SHP77 (cell line): ENCODE results near the gene SMC3.
A peak's percentile ranks its signal among the peaks of the same experiment; 100 is the strongest.
"Not testable (repeated sequence)": the region's sequence is repeated elsewhere in the genome, so short reads cannot be mapped to it uniquely, and the experiment has no call there.

Source experiments
- DNase-seq, 2 experiments: peaks; one replicate each; lab custom pipeline; 2025; lab: John Stamatoyannopoulos, UW

The SMC3 gene

DNA sequence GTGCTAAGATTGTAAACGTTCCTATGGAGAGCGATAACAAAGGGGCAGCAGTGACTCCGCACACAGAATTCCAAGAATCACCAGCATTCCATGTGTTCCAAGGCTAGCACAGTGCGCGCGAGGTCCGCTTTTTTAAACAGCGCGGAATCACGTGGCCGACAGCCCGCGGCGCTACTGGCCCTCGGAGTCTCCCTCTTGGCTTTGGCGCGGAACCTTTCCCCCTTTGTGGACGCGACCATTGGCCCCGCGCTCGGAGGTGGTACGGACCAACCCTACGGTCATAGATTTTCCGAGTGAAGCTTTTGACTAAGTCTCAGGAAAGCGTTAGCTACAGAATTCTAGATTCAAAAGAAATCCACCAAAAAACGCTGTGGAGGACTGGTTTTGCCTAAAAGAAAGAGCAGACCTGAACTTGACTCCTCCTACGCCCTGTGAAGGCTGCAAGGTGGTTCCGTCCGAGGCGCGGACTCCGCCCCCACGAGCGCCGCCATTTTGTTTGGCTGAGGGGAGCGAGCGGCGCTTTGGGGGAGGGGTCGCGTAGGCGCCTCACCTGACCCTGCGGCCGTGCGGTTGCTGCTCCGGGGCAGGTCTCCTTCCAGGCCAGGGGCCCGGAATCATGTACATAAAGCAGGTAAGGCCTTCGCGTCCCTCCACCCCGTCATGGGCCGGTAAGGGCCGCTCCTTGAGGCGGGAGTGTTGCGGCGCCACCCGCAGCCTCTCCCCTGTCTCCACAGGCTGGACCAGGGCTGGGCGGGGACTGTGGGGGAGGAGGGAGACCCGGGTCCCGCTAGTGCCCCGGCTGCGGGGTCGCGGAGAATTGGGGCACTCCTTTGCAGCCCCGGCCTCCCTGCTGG, at the start of gene SMC3:
Gene SMC3 (plus strand): TSS at position 495 of the 854 bp plus-strand sequence. CDS start 122 bp downstream, at position 617.
- DNase-seq = peak; percentile 93 to 94

GRCh38 chr10:110522365-110522988, 45.0 kb upstream of the SMC3 start:
- DNase-seq = no peak

- DNase-seq = no peak
These were observed 43.8 kb upstream of the SMC3 start for GRCh38 chr10:110523736-110524135.

GRCh38 chr10:110524179-110524858, 43.2 kb upstream of the SMC3 start:
- no peak for DNase-seq

DNA sequence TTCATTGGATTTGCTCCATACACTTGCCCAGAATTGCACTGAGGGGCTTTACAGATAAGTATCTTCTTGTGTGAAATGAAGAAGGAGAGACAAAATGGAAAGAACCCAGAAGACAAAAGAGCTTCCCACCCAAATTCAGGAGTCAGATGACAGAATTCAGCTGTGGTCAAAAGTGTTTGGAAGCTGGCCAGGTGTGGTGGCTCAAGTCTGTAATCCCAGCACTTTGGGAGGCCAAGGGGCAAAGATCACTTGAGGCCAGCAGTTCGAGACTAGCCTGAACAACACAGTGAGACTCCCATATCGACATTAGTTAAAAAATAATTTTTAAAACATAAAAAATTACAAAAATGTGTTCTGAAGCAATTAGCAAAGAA, 42.6 kb upstream of the SMC3 start:
- DNase-seq = no peak

DNA sequence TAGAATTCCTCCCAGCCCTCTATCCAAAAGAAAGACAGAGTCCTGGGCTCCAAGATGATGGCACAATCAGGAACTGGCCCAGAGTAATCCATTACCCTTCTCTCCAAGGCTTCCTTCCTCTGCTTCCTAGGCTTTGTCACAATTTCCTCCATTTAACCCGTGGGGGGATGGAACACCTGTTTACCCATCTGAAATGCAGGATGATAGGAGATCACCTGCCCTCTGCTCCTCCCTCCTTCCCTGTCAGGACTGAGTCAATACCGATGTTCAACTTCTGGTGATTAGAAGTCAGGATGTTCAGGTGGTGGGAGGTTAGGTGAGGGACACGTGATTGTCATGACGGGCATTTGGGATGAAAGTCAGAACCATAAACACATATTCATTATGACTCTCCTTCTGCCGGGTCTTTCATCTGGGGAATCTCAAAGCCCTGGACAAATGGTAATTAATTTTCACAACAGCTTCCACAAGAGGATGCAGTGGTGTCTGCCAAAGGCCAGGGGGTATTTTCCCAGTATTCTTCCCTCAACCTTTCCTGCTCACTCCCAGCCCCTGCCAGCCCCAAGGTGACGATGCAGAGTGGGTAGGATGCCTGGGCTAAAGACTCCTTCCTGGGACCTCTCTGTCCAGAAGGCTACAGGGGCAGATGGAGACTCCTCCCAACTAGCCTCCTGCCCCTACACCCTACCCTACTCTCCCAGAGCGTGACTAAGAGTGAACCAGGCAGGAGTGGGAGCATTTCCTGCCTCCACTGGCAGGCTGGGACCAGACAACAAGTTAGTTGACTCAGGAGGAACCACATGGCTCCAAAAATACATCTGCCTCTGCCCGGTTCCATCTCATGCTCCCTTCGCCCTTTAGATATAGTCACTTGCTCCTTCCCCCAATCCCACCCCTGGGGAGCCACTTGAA, 41.9 kb upstream of the SMC3 start:
- DNase-seq = no peak

DNA sequence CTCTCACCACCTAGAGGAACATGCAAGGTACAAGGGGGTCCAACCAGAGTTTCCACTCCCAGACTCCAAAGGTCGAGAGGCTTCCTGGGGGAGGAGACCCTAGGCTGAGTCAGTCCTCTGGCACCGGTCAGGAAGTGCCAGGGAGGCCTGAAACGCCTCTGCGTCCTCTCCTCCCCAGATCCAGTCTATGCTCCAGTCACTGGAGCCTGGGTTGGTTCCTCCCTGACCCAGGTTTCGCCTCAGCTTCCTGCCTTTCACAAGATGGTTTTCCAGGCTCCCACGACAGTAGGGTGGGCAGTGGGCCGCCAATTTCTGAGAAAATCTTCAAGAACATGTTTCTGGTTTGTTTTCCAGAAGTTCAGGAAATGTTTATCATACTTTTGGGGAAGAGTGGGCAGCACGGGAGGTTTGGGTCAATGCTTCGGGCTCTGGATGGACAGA, 39.7 kb upstream of the SMC3 start:
- DNase-seq = no peak

- DNase-seq = no peak
These were observed 39.1 kb upstream of the SMC3 start for GRCh38 chr10:110528224-110528996.

DNA sequence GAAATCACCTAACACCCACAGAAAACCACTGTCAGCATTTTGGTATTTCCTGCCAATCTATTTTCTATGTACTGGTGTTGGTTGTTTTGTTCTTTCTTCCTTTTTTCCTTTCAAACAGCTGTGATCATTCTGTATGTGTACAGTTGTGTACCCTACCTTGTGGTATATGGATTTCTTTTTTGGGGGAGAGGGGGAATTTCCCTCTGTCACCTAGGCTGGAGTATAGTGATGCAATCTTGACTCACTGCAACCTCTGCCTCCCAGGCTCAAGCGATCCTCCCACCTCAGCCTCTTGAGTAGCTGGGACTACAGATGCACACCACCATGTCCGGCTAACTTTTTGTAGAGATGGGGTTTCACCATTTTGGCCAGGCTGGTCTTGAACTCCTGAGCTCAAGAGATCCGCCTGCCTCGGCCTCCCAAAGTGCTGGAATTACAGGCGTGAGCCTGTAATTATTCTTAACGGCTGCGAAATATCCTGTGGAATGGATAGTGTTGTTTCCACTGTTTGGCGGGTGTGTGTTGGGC, 38.4 kb upstream of the SMC3 start:
- not testable (repeated sequence) for DNase-seq

DNA sequence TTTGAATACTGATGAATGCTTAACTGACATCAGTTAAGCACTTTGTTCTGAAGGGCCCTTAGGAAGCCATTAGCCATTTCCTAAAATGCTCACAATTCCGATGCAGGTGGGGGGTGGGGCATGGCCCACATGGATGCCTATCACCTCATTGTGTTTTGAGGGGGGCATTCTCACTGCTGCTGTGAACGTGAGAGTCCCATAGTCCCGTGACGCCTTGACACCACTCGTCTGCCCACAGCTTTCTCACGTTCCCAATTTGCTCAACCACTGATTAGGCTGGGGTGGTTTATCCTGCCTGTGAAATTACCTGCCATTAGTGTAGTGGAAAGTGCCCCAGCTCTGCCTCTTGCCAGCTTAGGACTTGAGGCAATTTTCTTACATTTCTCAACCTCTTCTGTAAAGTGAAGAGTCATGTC, 37.9 kb upstream of the SMC3 start:
- DNase-seq = no peak

DNA sequence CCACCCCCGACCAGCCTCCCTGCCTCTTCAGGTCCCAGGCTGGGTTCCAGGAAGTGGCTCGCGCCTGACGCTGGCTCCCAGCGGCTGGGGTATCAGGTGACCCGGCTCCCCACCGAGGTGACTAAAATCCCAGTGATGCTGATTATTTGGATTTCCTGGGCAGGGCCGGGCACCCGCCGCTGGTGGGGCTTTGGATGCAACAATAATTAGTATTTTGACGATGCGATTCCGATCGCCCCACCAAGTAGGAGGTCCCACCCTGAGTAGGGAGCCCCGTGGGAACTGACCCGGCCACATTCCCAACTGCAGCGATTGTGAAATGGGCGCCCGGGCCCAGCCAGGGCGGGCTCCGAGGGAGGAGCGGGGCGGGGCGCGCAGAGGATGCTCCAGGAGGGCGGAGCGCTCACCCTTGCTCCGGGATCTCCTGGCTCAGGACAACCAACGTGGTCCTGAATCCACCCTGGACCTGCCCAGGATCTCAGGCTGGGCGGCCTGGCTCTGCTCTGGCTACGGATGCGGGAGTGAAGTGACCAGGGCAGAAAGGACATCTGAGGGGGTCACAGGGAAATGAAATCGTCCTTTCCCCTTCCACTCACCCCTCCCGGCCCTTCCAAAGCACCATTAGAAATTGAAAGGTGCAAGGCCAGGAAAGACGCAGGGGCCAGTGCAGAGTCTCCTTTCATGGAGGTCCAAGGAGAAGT, 37.2 kb upstream of the SMC3 start:
- DNase-seq = peak in 1 of 2 experiments; percentile 36

DNA sequence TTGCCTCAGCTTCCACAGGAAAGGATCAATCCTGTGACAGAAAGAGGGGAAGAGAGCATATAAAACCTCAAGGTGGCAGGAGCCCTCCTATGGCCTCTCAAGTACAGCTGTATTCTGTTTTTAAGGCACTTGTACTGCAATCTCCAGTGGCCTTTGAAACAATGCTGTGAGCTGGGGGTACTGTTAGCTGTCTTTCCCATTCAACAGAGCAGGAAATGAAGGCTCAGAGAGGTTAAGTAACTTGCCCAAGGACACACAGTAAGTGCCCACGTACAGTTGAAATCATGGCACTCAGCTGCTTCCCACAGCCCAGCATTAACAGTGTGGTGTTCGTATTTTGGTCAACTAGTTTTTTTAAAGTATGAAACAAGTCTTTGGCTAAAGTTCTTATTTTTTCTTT, 35.8 kb upstream of the SMC3 start:
- DNase-seq = no peak

- not testable (repeated sequence) for DNase-seq
These were observed 34.9 kb upstream of the SMC3 start for GRCh38 chr10:110532628-110533027.

- DNase-seq = no peak
These were observed 34.3 kb upstream of the SMC3 start for GRCh38 chr10:110533149-110533548.

GRCh38 chr10:110534571-110534970, 32.9 kb upstream of the SMC3 start:
- no peak for DNase-seq

- no peak for DNase-seq
These were observed 31.3 kb upstream of the SMC3 start for GRCh38 chr10:110535958-110536891.

DNA sequence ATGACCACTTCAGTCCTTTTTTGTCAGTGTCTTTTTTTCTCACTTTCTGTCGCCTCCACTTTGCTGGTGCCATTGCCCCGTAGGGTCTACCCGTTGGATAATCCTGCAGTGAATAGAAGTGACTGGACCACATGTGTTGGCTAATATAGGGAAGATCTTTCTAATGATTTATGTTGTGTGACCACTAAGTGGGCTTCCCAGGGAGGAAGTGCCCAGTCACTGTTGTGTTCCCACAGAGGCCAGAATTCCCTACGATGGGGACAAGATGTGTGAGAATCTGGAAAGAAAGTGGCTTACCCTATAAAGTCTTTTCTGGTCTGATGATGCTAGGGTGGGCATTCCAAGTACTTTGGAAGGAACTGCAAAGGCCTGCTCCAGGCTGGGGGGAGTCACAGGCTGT, 28.4 kb upstream of the SMC3 start:
- DNase-seq = no peak

- peak in 1 of 2 experiments; percentile 14 for DNase-seq
These were observed 27.5 kb upstream of the SMC3 start for GRCh38 chr10:110540031-110540430.

DNA sequence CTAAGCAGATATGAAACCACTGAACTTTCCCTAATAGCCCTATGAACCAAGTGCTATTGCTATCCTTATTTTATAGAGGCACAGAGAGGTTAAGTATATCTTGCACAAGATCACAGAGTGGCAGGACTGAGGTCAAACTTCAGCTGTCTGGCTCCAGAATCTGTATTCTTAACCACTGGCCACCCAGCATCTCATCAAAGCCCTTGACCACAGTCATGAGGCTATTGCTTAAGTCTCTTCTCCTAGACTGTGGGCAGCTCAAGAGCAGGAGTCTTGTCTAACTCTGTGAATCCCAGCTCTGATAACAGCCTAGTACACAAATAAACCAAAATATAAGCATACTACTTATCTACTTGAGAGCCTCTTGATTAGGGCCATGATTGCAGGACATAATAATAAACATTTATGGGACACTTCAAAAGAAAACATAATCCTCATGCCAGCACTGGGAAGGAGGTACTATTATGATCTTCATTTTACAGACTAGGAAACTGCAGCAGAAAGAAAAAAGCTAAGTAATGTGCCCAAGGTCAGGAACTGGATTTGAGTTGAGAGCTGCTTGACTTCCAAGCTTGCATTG, 22.4 kb upstream of the SMC3 start:
- no peak for DNase-seq
